ENCODE measurements around the gene XPR1.
"Not testable (repeated sequence)": the region's sequence is repeated elsewhere in the genome, so short reads cannot be mapped to it uniquely, and the experiment has no call there.

The XPR1 gene

DNA sequence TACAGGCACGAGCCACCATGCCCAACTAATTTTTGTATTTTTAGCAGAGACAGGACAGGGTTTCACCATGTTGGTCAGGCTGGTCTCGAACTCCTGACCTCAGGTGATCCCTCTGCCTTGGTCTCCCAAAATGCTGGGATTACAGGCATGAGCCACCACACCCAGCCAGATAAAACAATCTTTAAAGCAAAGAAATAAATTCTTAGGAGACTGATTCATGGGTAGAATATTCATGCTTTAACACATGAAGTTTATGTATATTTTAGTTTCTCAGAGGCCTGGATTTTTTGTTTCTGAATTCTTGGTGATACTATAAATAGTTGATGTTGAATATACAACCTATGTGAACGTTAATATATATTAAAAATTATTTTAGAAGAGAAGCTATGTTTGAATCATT is 153.5 kb downstream of the XPR1 start:
- no peak for DNase-seq (ENCODE audit: low read depth in 2 of 2)

DNA sequence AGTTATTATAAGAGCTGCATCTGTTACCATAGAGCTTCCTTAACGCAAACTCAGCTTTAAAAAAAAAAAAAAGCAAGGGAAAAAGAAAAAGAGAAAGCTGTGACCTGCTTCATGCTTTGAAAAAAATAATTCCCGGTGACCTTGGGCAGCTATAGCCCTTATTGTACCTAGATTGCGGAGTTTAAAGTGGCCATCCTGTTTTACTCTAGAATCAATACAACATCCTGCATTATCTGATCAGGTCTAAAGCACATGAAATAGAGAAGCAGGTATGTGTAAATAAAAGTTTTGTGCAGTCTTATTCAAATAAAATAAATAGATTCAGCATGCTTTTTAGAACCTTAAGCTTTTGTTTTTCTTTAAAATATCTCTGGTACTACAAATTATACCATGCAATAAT is 154.1 kb downstream of the XPR1 start:
- no peak for DNase-seq (ENCODE audit: low read depth in 2 of 2)

DNA sequence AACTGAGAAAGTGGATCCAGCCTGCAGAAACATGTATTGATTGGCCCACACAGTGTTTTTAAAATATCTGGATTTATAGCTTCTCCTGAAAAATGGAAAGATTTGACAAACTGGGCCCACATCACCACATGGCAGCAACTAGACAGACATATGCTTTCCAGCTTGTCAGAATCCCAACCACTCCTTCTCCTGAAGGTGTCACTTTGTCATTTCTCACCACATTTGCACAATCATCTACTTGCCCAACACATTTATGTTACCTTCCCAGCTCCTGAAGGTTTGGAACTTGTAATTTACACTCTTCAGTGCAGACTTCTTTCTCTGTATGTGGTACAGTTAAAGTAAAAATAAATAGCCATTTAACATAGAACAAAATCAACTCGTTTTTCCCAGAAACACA is 154.8 kb downstream of the XPR1 start:
- no peak for DNase-seq (ENCODE audit: low read depth in 2 of 2)

- DNase-seq (ENCODE audit: low read depth in 2 of 2) = no peak
Observed at GRCh38 chr1:180787628-180788307, 155.9 kb downstream of the XPR1 start.

- no peak for DNase-seq (ENCODE audit: low read depth in 2 of 2)
Observed at GRCh38 chr1:180789460-180789859, 157.6 kb downstream of the XPR1 start.

DNA sequence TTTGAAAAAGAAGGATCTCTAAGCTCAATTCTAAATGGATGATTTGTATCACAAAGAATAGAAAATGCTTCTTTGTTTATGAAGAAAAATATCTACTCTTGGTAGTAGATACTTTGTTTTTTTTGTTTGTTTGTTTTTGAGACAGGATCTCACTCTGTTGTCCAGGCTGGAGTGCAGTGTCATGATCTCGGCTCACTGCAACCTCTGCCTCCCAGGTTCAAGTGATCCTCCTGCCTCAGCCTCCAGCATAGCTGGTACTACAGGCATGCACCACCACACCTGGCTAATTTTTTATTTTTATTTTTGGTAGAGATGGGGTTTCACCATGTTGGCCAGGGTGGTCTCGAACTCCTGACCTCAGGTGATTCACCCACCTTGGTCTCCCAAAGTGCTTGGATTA is 159.3 kb downstream of the XPR1 start:
- not testable (repeated sequence) for DNase-seq (ENCODE audit: low read depth in 2 of 2)

GRCh38 chr1:180791806-180792205 is 160.0 kb downstream of the XPR1 start:
- no peak for DNase-seq (ENCODE audit: low read depth in 2 of 2)

DNA sequence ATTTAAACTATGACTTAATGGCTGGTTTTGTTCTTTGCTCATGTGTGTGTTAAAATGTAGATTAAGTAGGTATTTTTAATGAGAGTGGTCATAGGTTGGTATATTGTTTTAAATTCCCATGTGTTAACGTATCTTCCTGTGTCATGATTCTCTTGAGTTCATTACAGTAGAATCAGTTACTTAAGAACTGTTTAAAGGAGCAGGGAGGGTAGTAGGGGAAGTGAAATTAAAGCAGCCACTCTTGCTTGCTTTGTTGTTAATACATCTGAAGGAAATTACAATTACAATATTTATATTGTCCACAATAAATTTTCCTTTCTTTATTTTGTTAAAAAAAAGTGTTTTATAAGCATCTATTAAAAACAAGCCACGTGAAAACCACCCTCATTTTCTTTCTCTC is 161.6 kb downstream of the XPR1 start:
- no peak for DNase-seq (ENCODE audit: low read depth in 2 of 2)

- no peak for DNase-seq (ENCODE audit: low read depth in 2 of 2)
Observed at GRCh38 chr1:180796897-180797640, 165.2 kb downstream of the XPR1 start.

DNA sequence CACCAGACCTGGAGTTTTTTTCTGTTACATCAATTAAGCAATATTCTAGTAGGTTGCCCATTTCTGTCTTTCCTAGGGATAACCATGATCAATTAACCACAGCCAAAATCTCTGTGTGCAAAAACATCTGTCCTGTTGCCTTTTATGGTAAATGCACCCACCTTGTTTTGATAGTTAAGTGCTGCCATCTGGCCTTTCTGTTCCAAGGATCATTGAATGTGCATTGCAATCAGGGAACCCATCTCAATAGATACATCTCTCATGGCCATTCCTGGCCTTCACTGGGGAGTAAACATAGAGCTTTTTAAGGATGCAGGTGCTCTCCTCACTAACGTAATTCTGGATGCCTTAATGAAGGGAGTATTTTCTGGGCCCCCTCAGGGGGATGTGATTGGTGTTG is 169.1 kb downstream of the XPR1 start:
- DNase-seq (ENCODE audit: low read depth in 2 of 2) = no peak

- no peak for DNase-seq (ENCODE audit: low read depth in 2 of 2)
Observed at GRCh38 chr1:180802813-180803212, 171.0 kb downstream of the XPR1 start.

DNA sequence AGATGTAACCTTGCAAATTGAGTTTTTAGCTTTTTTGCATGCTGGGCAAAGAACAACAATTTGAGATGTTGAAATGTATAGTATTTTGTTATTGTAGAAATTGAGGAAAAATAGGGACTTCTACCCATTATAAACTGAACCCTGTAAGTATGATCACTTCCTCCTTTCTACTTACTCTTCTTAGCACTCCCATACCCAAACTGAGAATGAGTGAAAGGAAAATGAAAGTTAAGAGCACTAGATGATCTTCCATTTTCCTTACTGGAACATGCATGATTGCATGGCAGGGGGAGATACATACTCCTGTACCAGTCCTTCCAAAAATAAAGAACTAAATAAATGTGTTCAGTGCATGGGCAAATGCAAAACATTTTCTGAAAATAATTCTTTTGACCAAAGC is 173.5 kb downstream of the XPR1 start:
- DNase-seq (ENCODE audit: low read depth in 2 of 2) = no peak

- DNase-seq (ENCODE audit: low read depth in 2 of 2) = no peak
Observed at GRCh38 chr1:180811298-180811697, 179.5 kb downstream of the XPR1 start.

GRCh38 chr1:180811886-180812285 is 180.1 kb downstream of the XPR1 start:
- DNase-seq (ENCODE audit: low read depth in 2 of 2) = no peak

DNA sequence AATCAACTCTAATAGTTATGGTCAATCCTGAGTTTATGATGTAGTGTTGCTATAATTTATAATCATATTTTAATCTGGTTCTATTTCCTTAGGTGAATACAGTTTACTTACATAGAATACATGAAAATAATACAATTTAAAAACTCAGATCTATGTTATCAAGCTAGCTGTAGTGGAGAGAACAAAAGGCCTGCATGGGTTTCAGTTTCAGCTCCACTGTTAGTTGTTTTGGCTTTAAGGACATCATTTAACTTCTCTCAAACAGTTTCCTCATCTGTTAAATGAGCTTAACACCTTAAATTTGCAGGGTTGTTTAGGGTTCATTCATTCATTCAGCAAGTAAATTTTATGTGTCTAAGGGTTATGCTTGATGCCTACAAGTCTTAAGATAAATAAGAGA is 182.4 kb downstream of the XPR1 start:
- no peak for DNase-seq (ENCODE audit: low read depth in 2 of 2)

GRCh38 chr1:180815188-180815587 is 183.4 kb downstream of the XPR1 start:
- DNase-seq (ENCODE audit: low read depth in 2 of 2) = no peak

DNA sequence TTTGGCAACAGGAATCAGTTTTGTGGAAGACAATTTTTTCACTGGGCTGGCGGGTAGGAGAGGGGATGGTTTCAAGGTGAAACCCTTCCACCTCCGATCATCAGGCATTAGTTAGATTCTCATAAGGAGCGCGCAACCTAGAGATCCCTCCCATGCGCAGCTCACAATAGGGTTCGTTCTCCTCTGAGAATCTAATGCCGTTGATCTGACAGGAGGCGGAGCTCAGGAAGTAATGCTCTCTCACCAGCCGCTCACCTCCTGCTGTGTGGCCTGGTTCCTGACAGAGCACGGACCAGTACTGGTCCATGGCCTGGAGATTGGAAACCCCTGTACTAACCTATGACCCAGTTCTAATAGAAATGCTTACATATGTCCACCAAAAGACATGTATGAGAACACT is 184.3 kb downstream of the XPR1 start:
- DNase-seq (ENCODE audit: low read depth in 2 of 2) = no peak

GRCh38 chr1:180821970-180822369 is 190.1 kb downstream of the XPR1 start:
- DNase-seq (ENCODE audit: low read depth in 2 of 2) = no peak

GRCh38 chr1:180831507-180831906 is 199.7 kb downstream of the XPR1 start:
- DNase-seq (ENCODE audit: low read depth in 2 of 2) = not testable (repeated sequence)

- DNase-seq (ENCODE audit: low read depth in 2 of 2) = not testable (repeated sequence)
Observed at GRCh38 chr1:180833180-180833579, 201.4 kb downstream of the XPR1 start.

DNA sequence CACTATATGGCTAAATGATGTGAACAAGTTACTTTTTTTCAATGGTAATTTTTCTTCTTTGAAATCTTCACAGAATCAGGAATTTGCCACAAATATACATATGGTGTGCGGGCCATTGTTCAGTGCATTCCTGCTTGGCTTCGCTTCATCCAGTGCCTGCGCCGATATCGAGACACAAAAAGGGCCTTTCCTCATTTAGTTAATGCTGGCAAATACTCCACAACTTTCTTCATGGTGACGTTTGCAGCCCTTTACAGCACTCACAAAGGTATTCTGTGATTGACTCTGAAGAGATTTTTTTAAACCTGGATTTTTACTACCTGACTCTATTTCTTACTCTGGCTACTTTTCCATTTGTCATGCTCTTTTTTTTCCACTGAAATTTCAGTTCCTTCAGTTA is 204.6 kb downstream of the XPR1 start:
- DNase-seq (ENCODE audit: low read depth in 2 of 2) = no peak

DNA sequence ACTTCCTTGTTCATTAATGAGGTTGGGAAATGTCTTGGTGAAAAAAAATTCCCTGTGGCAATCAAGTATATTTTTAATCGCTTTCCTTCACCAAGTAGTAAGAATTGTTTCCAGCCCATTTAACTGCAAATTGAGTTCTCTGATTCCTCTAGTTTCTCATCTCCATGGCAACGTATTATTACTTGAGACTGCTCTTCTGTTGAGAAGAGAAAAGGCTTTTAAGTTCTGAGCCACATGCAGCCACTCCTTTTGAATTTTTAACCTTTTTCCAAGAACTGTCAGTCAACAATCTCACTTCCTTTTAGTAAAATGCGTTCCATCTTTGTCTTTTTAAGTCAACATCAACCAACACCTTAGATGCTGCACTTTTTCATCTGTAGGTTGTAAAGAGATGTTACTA is 205.2 kb downstream of the XPR1 start:
- DNase-seq (ENCODE audit: low read depth in 2 of 2) = no peak

- no peak for DNase-seq (ENCODE audit: low read depth in 2 of 2)
Observed at GRCh38 chr1:180838535-180838934, 206.7 kb downstream of the XPR1 start.

DNA sequence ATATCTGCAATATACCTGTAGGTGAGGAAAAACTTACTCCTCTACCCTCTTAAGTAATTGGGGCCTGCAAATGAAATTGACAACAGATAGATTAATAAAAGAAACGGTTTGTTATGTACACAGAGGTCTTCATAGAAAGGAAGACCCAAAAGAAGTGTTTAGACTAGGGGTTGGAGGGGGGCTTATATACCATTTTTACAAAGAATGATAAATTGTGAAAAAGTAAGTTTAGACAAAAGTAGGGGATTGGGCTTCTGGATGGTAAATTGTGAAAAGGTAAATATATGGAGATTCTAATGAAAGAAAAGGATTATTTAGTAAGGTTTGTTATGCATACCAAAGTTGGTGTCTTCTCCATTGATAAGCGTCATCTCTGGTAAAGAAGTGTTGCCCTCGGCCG is 207.7 kb downstream of the XPR1 start:
- DNase-seq (ENCODE audit: low read depth in 2 of 2) = no peak
